ENCODE measurements around the gene LGI4.

- TF ChIP-seq, protein P1, sequence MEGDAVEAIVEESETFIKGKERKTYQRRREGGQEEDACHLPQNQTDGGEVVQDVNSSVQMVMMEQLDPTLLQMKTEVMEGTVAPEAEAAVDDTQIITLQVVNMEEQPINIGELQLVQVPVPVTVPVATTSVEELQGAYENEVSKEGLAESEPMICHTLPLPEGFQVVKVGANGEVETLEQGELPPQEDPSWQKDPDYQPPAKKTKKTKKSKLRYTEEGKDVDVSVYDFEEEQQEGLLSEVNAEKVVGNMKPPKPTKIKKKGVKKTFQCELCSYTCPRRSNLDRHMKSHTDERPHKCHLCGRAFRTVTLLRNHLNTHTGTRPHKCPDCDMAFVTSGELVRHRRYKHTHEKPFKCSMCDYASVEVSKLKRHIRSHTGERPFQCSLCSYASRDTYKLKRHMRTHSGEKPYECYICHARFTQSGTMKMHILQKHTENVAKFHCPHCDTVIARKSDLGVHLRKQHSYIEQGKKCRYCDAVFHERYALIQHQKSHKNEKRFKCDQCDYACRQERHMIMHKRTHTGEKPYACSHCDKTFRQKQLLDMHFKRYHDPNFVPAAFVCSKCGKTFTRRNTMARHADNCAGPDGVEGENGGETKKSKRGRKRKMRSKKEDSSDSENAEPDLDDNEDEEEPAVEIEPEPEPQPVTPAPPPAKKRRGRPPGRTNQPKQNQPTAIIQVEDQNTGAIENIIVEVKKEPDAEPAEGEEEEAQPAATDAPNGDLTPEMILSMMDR (IDR thresholded peaks at IDR 0.05; ENCODE audit: insufficient read depth, low read length, poor library complexity, severe bottlenecking), result no peak
- no peak for TF ChIP-seq EZH2phosphoT487 (conservative IDR thresholded peaks at IDR 0.05; ENCODE audit: low read length)
Measured at GRCh38 chr19:35099897-35100275, 35.0 kb downstream of the LGI4 start.
